ENCODE measurements around the gene NR1H4. TPM values are rescaled to one million over a fixed set of nuclear protein-coding genes. Genes with fewer than 3 reads are reported as not detected.
"Not testable (repeated sequence)": the region's sequence is repeated elsewhere in the genome, so short reads cannot be mapped to it uniquely, and the experiment has no call there.

The NR1H4 gene
- total and polyA plus RNA-seq, 2 donors (not counting 1 experiment from before 2014, with no cell fraction given), result not detected

- no peaks in the 10 kb centered on the region for H3K4me1 Mint-ChIP-seq
- Histone ChIP-seq H3K9me3 (ENCODE audit: control extremely low read depth in 1 of 3, control insufficient read depth in 2 of 3, insufficient read depth in 1 of 3, low read length in 2 of 3) (no peaks in the 10 kb centered on the region), H3K36me3 (replicated peaks in 1 of 2; ENCODE audit: control extremely low read depth in 1 of 2, control insufficient read depth in 1 of 2, extremely low read depth in 1 of 2, insufficient read depth in 2 of 2, low read length in 1 of 2) (no peaks in the 10 kb centered on the region), H3K4me3 (ENCODE audit: control extremely low read depth in 1 of 5, extremely low read depth in 1 of 5, insufficient read depth in 1 of 5, low read depth in 2 of 5, low read length in 4 of 5) (no peak overlapping the region), H4K20me1 (ENCODE audit: control insufficient read depth, insufficient read depth, low read length, poor library complexity, severe bottlenecking) (no peaks in the 10 kb centered on the region), H3K27me3 (replicated peaks in 1 of 4; ENCODE audit: control extremely low read depth in 1 of 4, control insufficient read depth in 3 of 4, insufficient read depth in 4 of 4, low read length in 3 of 4) (no peaks in the 10 kb centered on the region), H3K79me2 (ENCODE audit: control insufficient read depth, insufficient read depth, low read length) (no peaks in the 10 kb centered on the region), H3K9ac (ENCODE audit: low read length) (no peak overlapping the region), H3K4me2 (replicated peaks; ENCODE audit: low read depth, low read length, poor library complexity, severe bottlenecking) (no peak overlapping the region), H3K4me1 (ENCODE audit: control insufficient read depth in 2 of 2, insufficient read depth in 2 of 2, low read length in 2 of 2) (no peaks in the 10 kb centered on the region), H3K27ac (ENCODE audit: low read length in 2 of 2) (no peak overlapping the region), H2AFZ (ENCODE audit: insufficient read depth, low read depth, low read length, poor library complexity, severe bottlenecking) (no peak overlapping the region)
- H3K4me3 Mint-ChIP-seq, result no peak overlapping the region
- ChIA-PET CTCF (no interaction called here), POLR2A (no interaction called here)
- H3K27me3 Mint-ChIP-seq, result peaks cover 7% of the 10 kb centered on the region
- no peak for DNase-seq
- WGBS (ENCODE audit: insufficient coverage), result 83% methylated on average over 6 of the region's 10 CpGs
- TF ChIP-seq EZH2 (IDR thresholded peaks at IDR 0.05; ENCODE audit: borderline replicate concordance, insufficient read depth, low read depth, low read length, poor library complexity, severe bottlenecking) (no peak), CTCF (IDR thresholded peaks at IDR 0.05) (no peak)
- no peaks in the 10 kb centered on the region for H3K9me3 Mint-ChIP-seq (ENCODE audit: insufficient read depth)
- no peak for ATAC-seq (ENCODE audit: low read depth)
- intact Hi-C loops (cut with micrococcal nuclease), result no loop called here
- H3K27ac Mint-ChIP-seq, result no peak overlapping the region
Observed at GRCh38 chr12:100498141-100498540, 24.5 kb downstream of the NR1H4 start.

- Histone ChIP-seq H2AFZ (ENCODE audit: insufficient read depth, low read depth, low read length, poor library complexity, severe bottlenecking) (no peak overlapping the region), H3K27ac (ENCODE audit: low read length in 2 of 2) (no peak overlapping the region), H4K20me1 (ENCODE audit: control insufficient read depth, insufficient read depth, low read length, poor library complexity, severe bottlenecking) (no peaks in the 10 kb centered on the region), H3K9me3 (ENCODE audit: control extremely low read depth in 1 of 3, control insufficient read depth in 2 of 3, insufficient read depth in 1 of 3, low read length in 2 of 3) (no peaks in the 10 kb centered on the region), H3K4me2 (replicated peaks; ENCODE audit: low read depth, low read length, poor library complexity, severe bottlenecking) (no peak overlapping the region), H3K4me3 (ENCODE audit: control extremely low read depth in 1 of 5, extremely low read depth in 1 of 5, insufficient read depth in 1 of 5, low read depth in 2 of 5, low read length in 4 of 5) (no peak overlapping the region), H3K4me1 (ENCODE audit: control insufficient read depth in 2 of 2, insufficient read depth in 2 of 2, low read length in 2 of 2) (no peaks in the 10 kb centered on the region), H3K79me2 (ENCODE audit: control insufficient read depth, insufficient read depth, low read length) (no peaks in the 10 kb centered on the region), H3K36me3 (replicated peaks in 1 of 2; ENCODE audit: control extremely low read depth in 1 of 2, control insufficient read depth in 1 of 2, extremely low read depth in 1 of 2, insufficient read depth in 2 of 2, low read length in 1 of 2) (no peaks in the 10 kb centered on the region), H3K27me3 (replicated peaks in 1 of 4; ENCODE audit: control extremely low read depth in 1 of 4, control insufficient read depth in 3 of 4, insufficient read depth in 4 of 4, low read length in 3 of 4) (no peaks in the 10 kb centered on the region), H3K9ac (ENCODE audit: low read length) (no peak overlapping the region)
- H3K9me3 Mint-ChIP-seq (ENCODE audit: insufficient read depth), result no peaks in the 10 kb centered on the region
- intact Hi-C loops (cut with micrococcal nuclease), result no loop called here
- ATAC-seq (ENCODE audit: low read depth) (no peak), DNase-seq (no peak)
- no peak overlapping the region for H3K4me3 Mint-ChIP-seq
- no CpG with 5 or more reads among the region's 1 CpG for WGBS (ENCODE audit: insufficient coverage)
- H3K27me3 Mint-ChIP-seq, result peaks cover 7% of the 10 kb centered on the region
- no peak overlapping the region for H3K27ac Mint-ChIP-seq
- CTCF ChIA-PET, result no interaction called here
- no peaks in the 10 kb centered on the region for H3K4me1 Mint-ChIP-seq
- POLR2A ChIA-PET, result no interaction called here
- no peak for TF ChIP-seq EZH2 (IDR thresholded peaks at IDR 0.05; ENCODE audit: borderline replicate concordance, insufficient read depth, low read depth, low read length, poor library complexity, severe bottlenecking)
- no peak for TF ChIP-seq CTCF (IDR thresholded peaks at IDR 0.05)
Observed at GRCh38 chr12:100499416-100499815, 25.8 kb downstream of the NR1H4 start.

GRCh38 chr12:100502718-100503117 lies 29.1 kb downstream of the NR1H4 start:
- H3K27ac ChIP-seq (ENCODE audit: low read length in 2 of 2); ATAC-seq (ENCODE audit: low read depth); H4K20me1 ChIP-seq (ENCODE audit: control insufficient read depth, insufficient read depth, low read length, poor library complexity, severe bottlenecking); H3K4me3 Mint-ChIP-seq; H3K9ac ChIP-seq (ENCODE audit: low read length); H3K27me3 ChIP-seq (replicated peaks in 1 of 4; ENCODE audit: control extremely low read depth in 1 of 4, control insufficient read depth in 3 of 4, insufficient read depth in 4 of 4, low read length in 3 of 4); H3K79me2 ChIP-seq (ENCODE audit: control insufficient read depth, insufficient read depth, low read length); H2AFZ ChIP-seq (ENCODE audit: insufficient read depth, low read depth, low read length, poor library complexity, severe bottlenecking); DNase-seq; H3K4me1 ChIP-seq (ENCODE audit: control insufficient read depth in 2 of 2, insufficient read depth in 2 of 2, low read length in 2 of 2); H3K4me2 ChIP-seq (replicated peaks; ENCODE audit: low read depth, low read length, poor library complexity, severe bottlenecking); H3K9me3 Mint-ChIP-seq (ENCODE audit: insufficient read depth); H3K4me1 Mint-ChIP-seq; H3K27ac Mint-ChIP-seq; H3K36me3 ChIP-seq (replicated peaks in 1 of 2; ENCODE audit: control extremely low read depth in 1 of 2, control insufficient read depth in 1 of 2, extremely low read depth in 1 of 2, insufficient read depth in 2 of 2, low read length in 1 of 2); intact Hi-C loops (cut with micrococcal nuclease); CTCF ChIA-PET; H3K27me3 Mint-ChIP-seq; POLR2A ChIA-PET; H3K4me3 ChIP-seq (ENCODE audit: control extremely low read depth in 1 of 5, extremely low read depth in 1 of 5, insufficient read depth in 1 of 5, low read depth in 2 of 5, low read length in 4 of 5); H3K9me3 ChIP-seq (ENCODE audit: control extremely low read depth in 1 of 3, control insufficient read depth in 2 of 3, insufficient read depth in 1 of 3, low read length in 2 of 3): not testable (repeated sequence)
- WGBS (ENCODE audit: insufficient coverage), result 100% methylated on average over 1 of the region's 4 CpGs
